ENCODE data around the gene PKN3. TPM values are rescaled to one million over a fixed set of nuclear protein-coding genes. Genes with fewer than 3 reads are reported as not detected.
A peak's percentile ranks its signal among the peaks of the same experiment; 100 is the strongest.

Gene PKN3
- total and polyA plus RNA-seq, 9 of the 15 experiments (the other 6 are each of a cell fraction or from before 2014, with no cell fraction given), result 0.82 to 49.2 (median 19.7) TPM

DNA sequence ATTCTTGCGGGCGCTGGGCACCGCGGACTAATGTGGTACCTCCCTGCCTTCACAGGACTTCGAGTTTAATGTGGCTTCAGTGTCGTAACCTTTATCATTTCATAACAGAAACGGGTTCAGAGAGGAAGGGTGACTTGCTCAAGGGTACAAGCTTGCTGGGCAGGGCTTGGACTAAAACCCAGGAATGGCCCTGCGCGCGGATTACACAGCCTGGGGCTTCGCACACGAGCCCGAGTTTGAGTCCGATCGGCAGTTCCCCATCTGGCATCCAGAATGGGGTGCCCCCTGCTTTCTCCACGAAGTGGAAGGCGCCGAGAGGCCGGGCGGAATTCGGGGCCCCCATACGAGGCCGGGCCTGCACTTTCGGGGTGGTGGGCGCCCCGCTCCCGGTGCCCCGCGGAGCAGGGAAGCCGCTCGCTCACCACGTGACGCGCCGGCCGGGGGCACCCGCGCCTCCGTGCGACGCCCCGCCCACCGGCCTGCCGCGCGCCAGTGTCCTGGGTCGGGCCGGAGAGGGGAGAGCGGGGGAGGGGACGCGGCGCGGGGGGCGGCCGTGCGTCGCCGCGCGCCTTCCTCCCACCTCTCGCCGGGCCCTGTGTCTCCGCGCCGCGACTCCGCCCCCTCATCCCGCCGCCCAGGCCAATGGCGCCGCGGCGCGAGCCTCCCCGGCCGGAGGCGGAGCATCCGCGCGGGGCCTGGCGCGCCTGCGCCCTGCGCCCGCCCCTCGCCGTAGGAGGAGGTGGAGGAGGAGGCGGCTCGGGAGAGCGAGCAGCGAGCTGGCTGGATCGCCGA is 13.6 kb upstream of the PKN3 start, which contains the start of gene SET (continued):
- TF ChIP-seq, protein P1, sequence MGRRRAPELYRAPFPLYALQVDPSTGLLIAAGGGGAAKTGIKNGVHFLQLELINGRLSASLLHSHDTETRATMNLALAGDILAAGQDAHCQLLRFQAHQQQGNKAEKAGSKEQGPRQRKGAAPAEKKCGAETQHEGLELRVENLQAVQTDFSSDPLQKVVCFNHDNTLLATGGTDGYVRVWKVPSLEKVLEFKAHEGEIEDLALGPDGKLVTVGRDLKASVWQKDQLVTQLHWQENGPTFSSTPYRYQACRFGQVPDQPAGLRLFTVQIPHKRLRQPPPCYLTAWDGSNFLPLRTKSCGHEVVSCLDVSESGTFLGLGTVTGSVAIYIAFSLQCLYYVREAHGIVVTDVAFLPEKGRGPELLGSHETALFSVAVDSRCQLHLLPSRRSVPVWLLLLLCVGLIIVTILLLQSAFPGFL (CRISPR knock-in tag; IDR thresholded peaks at IDR 0.05), result no peak
- no peak for TF ChIP-seq HSF4 (CRISPR knock-in tag; IDR thresholded peaks at IDR 0.05; ENCODE audit: borderline replicate concordance)
- peak; percentile 89; the same call in 1 of the 2 replicates for TF ChIP-seq TRIM28 (IDR thresholded peaks at IDR 0.05)
- TF ChIP-seq CCNT2 (IDR thresholded peaks at IDR 0.05; ENCODE audit: borderline replicate concordance, extremely low read depth, insufficient read length, low read depth, low read length), result peak; percentile 95
- TF ChIP-seq NCOA4 (IDR thresholded peaks at IDR 0.05; ENCODE audit: partially characterized antibody), result no peak
- TF ChIP-seq TFAM (CRISPR knock-in tag; conservative IDR thresholded peaks at IDR 0.05), result no peak
- peak; percentile 40; the same call in 1 of the 2 replicates for TF ChIP-seq TAF7 (tag; IDR thresholded peaks at IDR 0.05)
- TF ChIP-seq POLR2G (IDR thresholded peaks at IDR 0.05; ENCODE audit: low read depth, low read length), result peak; percentile 97
- TF ChIP-seq, protein P2, sequence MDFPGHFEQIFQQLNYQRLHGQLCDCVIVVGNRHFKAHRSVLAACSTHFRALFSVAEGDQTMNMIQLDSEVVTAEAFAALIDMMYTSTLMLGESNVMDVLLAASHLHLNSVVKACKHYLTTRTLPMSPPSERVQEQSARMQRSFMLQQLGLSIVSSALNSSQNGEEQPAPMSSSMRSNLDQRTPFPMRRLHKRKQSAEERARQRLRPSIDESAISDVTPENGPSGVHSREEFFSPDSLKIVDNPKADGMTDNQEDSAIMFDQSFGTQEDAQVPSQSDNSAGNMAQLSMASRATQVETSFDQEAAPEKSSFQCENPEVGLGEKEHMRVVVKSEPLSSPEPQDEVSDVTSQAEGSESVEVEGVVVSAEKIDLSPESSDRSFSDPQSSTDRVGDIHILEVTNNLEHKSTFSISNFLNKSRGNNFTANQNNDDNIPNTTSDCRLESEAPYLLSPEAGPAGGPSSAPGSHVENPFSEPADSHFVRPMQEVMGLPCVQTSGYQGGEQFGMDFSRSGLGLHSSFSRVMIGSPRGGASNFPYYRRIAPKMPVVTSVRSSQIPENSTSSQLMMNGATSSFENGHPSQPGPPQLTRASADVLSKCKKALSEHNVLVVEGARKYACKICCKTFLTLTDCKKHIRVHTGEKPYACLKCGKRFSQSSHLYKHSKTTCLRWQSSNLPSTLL (IDR thresholded peaks at IDR 0.05), result no peak
- TF ChIP-seq KLF6 (CRISPR knock-in tag; IDR thresholded peaks at IDR 0.05; ENCODE audit: borderline replicate concordance), result no peak; the same call in 1 of the 2 replicates
- TF ChIP-seq, protein P3, sequence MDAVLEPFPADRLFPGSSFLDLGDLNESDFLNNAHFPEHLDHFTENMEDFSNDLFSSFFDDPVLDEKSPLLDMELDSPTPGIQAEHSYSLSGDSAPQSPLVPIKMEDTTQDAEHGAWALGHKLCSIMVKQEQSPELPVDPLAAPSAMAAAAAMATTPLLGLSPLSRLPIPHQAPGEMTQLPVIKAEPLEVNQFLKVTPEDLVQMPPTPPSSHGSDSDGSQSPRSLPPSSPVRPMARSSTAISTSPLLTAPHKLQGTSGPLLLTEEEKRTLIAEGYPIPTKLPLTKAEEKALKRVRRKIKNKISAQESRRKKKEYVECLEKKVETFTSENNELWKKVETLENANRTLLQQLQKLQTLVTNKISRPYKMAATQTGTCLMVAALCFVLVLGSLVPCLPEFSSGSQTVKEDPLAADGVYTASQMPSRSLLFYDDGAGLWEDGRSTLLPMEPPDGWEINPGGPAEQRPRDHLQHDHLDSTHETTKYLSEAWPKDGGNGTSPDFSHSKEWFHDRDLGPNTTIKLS (IDR thresholded peaks at IDR 0.05; ENCODE audit: borderline replicate concordance, low read depth), result peak; percentile 75; the same call in 1 of the 2 replicates
- 0 out of 2 replicates have a peak, but pooled peaks have one; percentile 33 for TF ChIP-seq KLF1 (tag; IDR thresholded peaks at IDR 0.05)
- TF ChIP-seq, protein P4, sequence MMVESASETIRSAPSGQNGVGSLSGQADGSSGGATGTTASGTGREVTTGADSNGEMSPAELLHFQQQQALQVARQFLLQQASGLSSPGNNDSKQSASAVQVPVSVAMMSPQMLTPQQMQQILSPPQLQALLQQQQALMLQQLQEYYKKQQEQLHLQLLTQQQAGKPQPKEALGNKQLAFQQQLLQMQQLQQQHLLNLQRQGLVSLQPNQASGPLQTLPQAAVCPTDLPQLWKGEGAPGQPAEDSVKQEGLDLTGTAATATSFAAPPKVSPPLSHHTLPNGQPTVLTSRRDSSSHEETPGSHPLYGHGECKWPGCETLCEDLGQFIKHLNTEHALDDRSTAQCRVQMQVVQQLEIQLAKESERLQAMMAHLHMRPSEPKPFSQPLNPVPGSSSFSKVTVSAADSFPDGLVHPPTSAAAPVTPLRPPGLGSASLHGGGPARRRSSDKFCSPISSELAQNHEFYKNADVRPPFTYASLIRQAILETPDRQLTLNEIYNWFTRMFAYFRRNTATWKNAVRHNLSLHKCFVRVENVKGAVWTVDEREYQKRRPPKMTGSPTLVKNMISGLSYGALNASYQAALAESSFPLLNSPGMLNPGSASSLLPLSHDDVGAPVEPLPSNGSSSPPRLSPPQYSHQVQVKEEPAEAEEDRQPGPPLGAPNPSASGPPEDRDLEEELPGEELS (CRISPR knock-in tag; IDR thresholded peaks at IDR 0.05; ENCODE audit: borderline replicate concordance), result 0 out of 2 replicates have a peak, but pooled peaks have one; percentile 56
- TF ChIP-seq NR2F6 (CRISPR knock-in tag; IDR thresholded peaks at IDR 0.05), result peak; percentile 82; the same call in 1 of the 2 replicates
- TF ChIP-seq SRSF1 (IDR thresholded peaks at IDR 0.05; ENCODE audit: low read depth, low read length), result no peak
- TF ChIP-seq CBFA2T3 (IDR thresholded peaks at IDR 0.05), result peak; percentile 27; the same call in 1 of the 2 replicates
- TF ChIP-seq, protein P5, sequence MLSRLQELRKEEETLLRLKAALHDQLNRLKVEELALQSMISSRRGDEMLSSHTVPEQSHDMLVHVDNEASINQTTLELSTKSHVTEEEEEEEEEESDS (CRISPR knock-in tag; IDR thresholded peaks at IDR 0.05), result no peak
- no peak for TF ChIP-seq FOS (IDR thresholded peaks at IDR 0.05; ENCODE audit: extremely low read depth, insufficient read length)
- TF ChIP-seq NFE2 (IDR thresholded peaks at IDR 0.05; ENCODE audit: low read depth), result no peak; the same call in 1 of the 2 replicates

Data from K562 (cell line).